OCI-LY3 (cell line): ENCODE results near the gene DRGX.

Source experiments
- EZH2phosphoT487 ChIP-seq: fragments of 200-600 bp; shearing (Covaris generic); IDR thresholded peaks from 2 replicates; pipeline ENCODE4 v1.6.1; 2018; ENCODE audit warnings: antibody characterized with exemption, mixed run types, low read depth
- TF ChIP-seq, protein P1 (sequence below): fragments of 200-600, 300-600 bp; sonication (generic); IDR thresholded peaks from 2 replicates; pipeline ENCODE4 v1.5.1; 2014; ENCODE audit warnings: antibody characterized with exemption, low read length, low read depth

- TF ChIP-seq, protein P1, sequence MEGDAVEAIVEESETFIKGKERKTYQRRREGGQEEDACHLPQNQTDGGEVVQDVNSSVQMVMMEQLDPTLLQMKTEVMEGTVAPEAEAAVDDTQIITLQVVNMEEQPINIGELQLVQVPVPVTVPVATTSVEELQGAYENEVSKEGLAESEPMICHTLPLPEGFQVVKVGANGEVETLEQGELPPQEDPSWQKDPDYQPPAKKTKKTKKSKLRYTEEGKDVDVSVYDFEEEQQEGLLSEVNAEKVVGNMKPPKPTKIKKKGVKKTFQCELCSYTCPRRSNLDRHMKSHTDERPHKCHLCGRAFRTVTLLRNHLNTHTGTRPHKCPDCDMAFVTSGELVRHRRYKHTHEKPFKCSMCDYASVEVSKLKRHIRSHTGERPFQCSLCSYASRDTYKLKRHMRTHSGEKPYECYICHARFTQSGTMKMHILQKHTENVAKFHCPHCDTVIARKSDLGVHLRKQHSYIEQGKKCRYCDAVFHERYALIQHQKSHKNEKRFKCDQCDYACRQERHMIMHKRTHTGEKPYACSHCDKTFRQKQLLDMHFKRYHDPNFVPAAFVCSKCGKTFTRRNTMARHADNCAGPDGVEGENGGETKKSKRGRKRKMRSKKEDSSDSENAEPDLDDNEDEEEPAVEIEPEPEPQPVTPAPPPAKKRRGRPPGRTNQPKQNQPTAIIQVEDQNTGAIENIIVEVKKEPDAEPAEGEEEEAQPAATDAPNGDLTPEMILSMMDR: no peak
- no peak for TF ChIP-seq EZH2phosphoT487
Observed at GRCh38 chr10:49379596-49380410, 16.1 kb downstream of the DRGX start.
